ENCODE results near the gene C1QTNF8.

DNA sequence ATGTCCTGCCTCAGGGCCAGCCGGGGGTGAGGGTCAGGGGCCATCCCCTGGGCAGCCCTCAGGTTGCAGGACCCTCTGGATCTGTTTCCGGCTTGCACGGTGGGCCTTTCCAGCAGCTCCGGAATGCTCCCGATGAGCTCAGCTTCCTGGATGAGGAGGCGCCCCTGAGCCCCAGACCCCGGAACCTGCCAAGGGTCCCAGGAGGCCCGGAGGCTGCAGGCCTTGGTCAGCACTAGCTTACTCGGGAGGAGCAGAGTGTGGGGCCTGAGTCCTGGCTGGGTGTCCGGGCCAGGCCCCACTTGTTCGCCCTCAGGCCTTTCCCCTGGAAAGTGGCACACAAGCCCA lies 7.6 kb upstream of the C1QTNF8 start:
- TF ChIP-seq, protein P1, sequence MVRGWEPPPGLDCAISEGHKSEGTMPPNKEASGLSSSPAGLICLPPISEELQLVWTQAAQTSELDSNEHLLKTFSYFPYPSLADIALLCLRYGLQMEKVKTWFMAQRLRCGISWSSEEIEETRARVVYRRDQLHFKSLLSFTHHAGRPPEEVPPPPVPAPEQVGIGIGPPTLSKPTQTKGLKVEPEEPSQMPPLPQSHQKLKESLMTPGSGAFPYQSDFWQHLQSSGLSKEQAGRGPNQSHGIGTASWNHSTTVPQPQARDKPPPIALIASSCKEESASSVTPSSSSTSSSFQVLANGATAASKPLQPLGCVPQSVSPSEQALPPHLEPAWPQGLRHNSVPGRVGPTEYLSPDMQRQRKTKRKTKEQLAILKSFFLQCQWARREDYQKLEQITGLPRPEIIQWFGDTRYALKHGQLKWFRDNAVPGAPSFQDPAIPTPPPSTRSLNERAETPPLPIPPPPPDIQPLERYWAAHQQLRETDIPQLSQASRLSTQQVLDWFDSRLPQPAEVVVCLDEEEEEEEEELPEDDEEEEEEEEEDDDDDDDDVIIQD (CRISPR knock-in tag; IDR thresholded peaks at IDR 0.05; ENCODE audit: low read depth) = no peak
- no peak for TF ChIP-seq CTCF (CRISPR knock-in tag; IDR thresholded peaks at IDR 0.05)
- TF ChIP-seq CBX5 (CRISPR knock-in tag; IDR thresholded peaks at IDR 0.05; ENCODE audit: borderline replicate concordance) = no peak
- TF ChIP-seq POLR2AphosphoS5 (IDR thresholded peaks at IDR 0.05; ENCODE audit: low read depth, low read length) = no peak
